NCI-H146 (cell line): ENCODE results near the gene DNAJC15.

ENCODE experiments used
- DNase-seq: peaks from one replicate; lab custom pipeline; 2025; lab: John Stamatoyannopoulos, UW

The DNAJC15 gene

DNA sequence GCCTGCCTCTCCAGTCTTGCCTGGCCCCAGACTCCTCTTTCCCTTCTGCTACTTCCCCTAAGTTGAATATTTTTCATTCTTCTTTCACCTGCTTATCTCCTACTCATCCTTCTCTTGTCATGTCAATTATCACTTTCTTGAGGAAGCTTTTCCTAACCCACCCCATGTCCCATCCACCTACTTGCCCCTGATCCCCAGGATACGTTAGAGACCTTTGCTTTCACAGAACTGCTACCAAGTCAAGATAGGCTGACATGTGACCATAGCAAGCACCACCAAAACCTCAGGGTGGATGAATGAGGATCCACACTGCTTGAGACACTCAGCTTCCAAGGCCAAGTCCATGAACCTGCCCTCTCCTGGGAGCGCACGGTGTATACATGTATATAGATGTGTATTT, 131.5 kb downstream of the DNAJC15 start:
- no peak for DNase-seq

DNA sequence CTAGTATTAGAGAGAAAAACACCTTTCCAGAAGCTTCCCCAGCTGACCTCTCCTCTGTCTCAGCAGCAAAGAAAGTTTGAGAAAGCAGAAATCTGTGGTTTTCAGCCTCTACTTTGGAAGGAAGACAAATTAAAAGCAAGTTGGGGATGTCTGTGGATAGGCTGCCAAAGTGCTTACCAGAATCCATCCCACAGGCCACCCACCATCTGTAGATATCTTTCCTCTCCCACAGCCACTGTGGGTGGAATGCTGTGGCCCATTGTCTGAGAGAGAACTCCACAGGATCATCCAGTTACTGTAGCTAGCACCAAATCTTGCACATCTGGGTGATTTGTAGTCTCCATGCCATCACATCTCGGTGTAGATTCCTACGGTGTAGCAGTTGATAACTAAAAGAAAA, 133.5 kb downstream of the DNAJC15 start:
- no peak for DNase-seq

DNA sequence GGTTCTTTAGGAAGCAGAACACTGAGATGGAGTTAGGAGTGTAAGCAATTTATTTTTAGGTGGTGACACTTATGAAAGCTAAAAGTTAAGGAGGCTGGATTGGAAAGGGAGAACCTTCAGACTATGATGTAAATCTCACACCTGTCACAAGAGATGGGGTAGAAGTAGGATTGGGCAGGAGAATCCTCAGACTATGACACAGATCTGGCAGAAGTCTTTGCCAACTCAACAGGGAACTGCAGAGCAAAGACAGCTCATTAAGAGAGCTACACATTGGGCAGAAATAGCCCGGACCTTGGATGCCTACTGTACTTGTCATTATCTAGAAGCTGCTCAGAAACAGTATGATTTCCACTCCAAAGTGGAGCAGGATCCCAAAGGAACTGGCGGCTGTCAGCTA, 134.4 kb downstream of the DNAJC15 start:
- no peak for DNase-seq

DNA sequence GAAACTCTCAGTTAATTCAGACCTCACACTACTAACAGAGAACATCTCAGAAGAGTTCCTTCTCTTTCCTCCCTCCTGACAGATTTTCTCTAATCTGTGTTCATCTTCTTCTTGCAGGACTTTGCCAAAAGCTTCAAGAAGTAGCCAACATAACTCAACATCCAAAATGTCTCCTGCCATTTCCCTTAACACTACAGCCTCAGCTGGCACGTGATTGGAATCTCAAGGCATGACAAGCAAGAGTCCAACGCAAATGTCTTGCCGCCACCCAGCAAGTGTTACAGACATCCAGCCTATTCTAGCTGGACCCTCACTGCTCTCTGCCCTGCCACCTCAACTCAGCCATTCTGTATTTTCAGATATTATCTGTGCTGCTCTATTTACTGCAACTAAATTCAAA, 135.1 kb downstream of the DNAJC15 start:
- no peak for DNase-seq

DNA sequence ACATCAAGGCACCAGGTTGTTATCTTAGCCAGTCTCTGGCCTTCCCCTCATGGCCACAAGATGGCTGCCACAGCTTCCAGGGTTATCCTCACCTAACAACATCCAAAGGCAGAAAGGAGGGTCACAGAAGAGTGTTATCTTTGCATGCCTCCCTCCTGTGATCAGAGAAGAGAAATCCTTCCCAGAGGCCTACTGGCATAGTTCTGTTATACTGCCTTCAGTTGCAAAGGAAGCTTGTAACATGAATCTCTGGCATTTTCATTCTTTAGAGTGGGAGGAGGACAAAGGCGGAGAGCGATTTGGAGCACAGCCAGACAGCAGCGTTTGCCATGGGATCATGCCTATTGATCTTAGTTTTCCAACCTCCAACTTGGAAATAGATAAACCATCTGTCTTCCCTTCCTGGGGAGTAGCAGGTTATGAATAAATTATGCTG, 135.7 kb downstream of the DNAJC15 start:
- peak; percentile 50 for DNase-seq
